ENCODE measurements around the gene FRS3. TPM values are rescaled to one million over a fixed set of nuclear protein-coding genes. Genes with fewer than 3 reads are reported as not detected.

FRS3 gene
- total and polyA plus RNA-seq, 2 experiments from 2014 or later, result 1.4 to 8.4 TPM

DNA sequence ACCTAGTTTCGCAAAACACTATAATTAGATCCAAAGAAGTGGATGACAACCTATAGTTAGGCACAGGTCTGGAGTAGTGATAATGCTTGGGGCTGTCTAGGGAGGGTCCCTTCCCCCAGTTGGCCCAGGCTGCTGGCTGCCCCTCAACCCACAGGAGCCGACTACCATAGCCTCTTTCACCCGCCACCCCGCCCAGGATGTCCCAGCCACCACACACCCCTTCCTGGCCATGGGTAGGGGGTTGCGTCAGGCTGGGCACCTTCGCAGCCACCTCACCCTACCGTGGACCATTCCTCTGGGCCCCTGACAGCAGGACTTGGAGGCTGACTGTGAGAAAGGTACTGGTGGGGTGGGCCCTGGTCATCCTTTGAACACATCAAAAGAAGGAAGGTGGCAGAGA, 52.8 kb downstream of the FRS3 start:
- Histone ChIP-seq H3K9me2 (replicated peaks; ENCODE audit: insufficient read depth) (no peaks in the 10 kb centered on the region), H4K20me1 (ENCODE audit: insufficient read depth, poor library complexity, severe bottlenecking) (no peaks in the 10 kb centered on the region), H3K27ac (no peak overlapping the region), H2AFZ (no peak overlapping the region), H3K79me2 (peaks cover 61% of the 10 kb centered on the region), H3K4me1 (ENCODE audit: insufficient read depth) (peaks cover 51% of the 10 kb centered on the region), H3K27me3 (no peaks in the 10 kb centered on the region), H3K4me3 (no peak overlapping the region), H3K9me3 (ENCODE audit: low read depth) (no peaks in the 10 kb centered on the region), H3K36me3 (replicated peaks; ENCODE audit: insufficient read depth, low read depth) (no peaks in the 10 kb centered on the region), H3K4me2 (no peak overlapping the region)
- DNase-seq (ENCODE audit: low spot score), result no peak
- TF ChIP-seq EZH2 (IDR thresholded peaks at IDR 0.05; ENCODE audit: borderline replicate concordance), result no peak
- 87% methylated on average over 7 of the region's 7 CpGs for WGBS (ENCODE audit: low lambda C conversion rate, missing lambda C conversion rate)

- 60% methylated on average over 13 of the region's 13 CpGs for WGBS (ENCODE audit: low lambda C conversion rate, missing lambda C conversion rate)
- no peak for TF ChIP-seq EZH2 (IDR thresholded peaks at IDR 0.05; ENCODE audit: borderline replicate concordance)
- Histone ChIP-seq H3K27me3 (no peaks in the 10 kb centered on the region), H3K27ac (peak overlapping the region; percentile 92), H3K9me3 (ENCODE audit: low read depth) (no peaks in the 10 kb centered on the region), H3K79me2 (peaks cover 61% of the 10 kb centered on the region), H3K36me3 (replicated peaks; ENCODE audit: insufficient read depth, low read depth) (no peaks in the 10 kb centered on the region), H3K4me2 (peak overlapping the region; percentile 63), H3K9me2 (replicated peaks; ENCODE audit: insufficient read depth) (no peaks in the 10 kb centered on the region), H3K4me3 (no peak overlapping the region), H3K4me1 (ENCODE audit: insufficient read depth) (peaks cover 49% of the 10 kb centered on the region), H4K20me1 (ENCODE audit: insufficient read depth, poor library complexity, severe bottlenecking) (no peaks in the 10 kb centered on the region), H2AFZ (no peak overlapping the region)
- peak; percentile 56 for DNase-seq (ENCODE audit: low spot score)
Observed at GRCh38 chr6:41724586-41725501, 54.9 kb downstream of the FRS3 start.

- Histone ChIP-seq H3K4me1 (ENCODE audit: insufficient read depth) (peaks cover 46% of the 10 kb centered on the region), H3K4me3 (no peak overlapping the region), H3K36me3 (replicated peaks; ENCODE audit: insufficient read depth, low read depth) (no peaks in the 10 kb centered on the region), H3K4me2 (peak overlapping the region; percentile 63), H3K9me2 (replicated peaks; ENCODE audit: insufficient read depth) (no peaks in the 10 kb centered on the region), H3K79me2 (peaks cover 57% of the 10 kb centered on the region), H3K9me3 (ENCODE audit: low read depth) (no peaks in the 10 kb centered on the region), H3K27ac (peak overlapping the region; percentile 92), H3K27me3 (no peaks in the 10 kb centered on the region), H2AFZ (no peak overlapping the region), H4K20me1 (ENCODE audit: insufficient read depth, poor library complexity, severe bottlenecking) (no peaks in the 10 kb centered on the region)
- WGBS (ENCODE audit: low lambda C conversion rate, missing lambda C conversion rate), result 48% methylated on average over 7 of the region's 7 CpGs
- peak; percentile 41 for DNase-seq (ENCODE audit: low spot score)
- TF ChIP-seq EZH2 (IDR thresholded peaks at IDR 0.05; ENCODE audit: borderline replicate concordance) (no peak), EZH2phosphoT487 (IDR thresholded peaks at IDR 0.05; ENCODE audit: low read depth, severe bottlenecking, unreplicated experiment) (no peak)
- TF ChIP-seq, protein P1, sequence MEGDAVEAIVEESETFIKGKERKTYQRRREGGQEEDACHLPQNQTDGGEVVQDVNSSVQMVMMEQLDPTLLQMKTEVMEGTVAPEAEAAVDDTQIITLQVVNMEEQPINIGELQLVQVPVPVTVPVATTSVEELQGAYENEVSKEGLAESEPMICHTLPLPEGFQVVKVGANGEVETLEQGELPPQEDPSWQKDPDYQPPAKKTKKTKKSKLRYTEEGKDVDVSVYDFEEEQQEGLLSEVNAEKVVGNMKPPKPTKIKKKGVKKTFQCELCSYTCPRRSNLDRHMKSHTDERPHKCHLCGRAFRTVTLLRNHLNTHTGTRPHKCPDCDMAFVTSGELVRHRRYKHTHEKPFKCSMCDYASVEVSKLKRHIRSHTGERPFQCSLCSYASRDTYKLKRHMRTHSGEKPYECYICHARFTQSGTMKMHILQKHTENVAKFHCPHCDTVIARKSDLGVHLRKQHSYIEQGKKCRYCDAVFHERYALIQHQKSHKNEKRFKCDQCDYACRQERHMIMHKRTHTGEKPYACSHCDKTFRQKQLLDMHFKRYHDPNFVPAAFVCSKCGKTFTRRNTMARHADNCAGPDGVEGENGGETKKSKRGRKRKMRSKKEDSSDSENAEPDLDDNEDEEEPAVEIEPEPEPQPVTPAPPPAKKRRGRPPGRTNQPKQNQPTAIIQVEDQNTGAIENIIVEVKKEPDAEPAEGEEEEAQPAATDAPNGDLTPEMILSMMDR (IDR thresholded peaks at IDR 0.05; ENCODE audit: poor library complexity), result no peak
Observed at GRCh38 chr6:41724228-41724580, 55.5 kb downstream of the FRS3 start.

- Histone ChIP-seq H3K4me3 (no peak overlapping the region), H2AFZ (no peak overlapping the region), H3K4me2 (peak overlapping the region; percentile 72), H3K27ac (peak overlapping the region; percentile 92), H3K79me2 (peaks cover 58% of the 10 kb centered on the region), H3K27me3 (no peaks in the 10 kb centered on the region), H3K36me3 (replicated peaks; ENCODE audit: insufficient read depth, low read depth) (no peaks in the 10 kb centered on the region), H3K4me1 (ENCODE audit: insufficient read depth) (peaks cover 41% of the 10 kb centered on the region), H3K9me2 (replicated peaks; ENCODE audit: insufficient read depth) (no peaks in the 10 kb centered on the region), H4K20me1 (ENCODE audit: insufficient read depth, poor library complexity, severe bottlenecking) (no peaks in the 10 kb centered on the region), H3K9me3 (ENCODE audit: low read depth) (no peaks in the 10 kb centered on the region)
- DNase-seq (ENCODE audit: low spot score), result peak; percentile 89
- TF ChIP-seq EZH2phosphoT487 (IDR thresholded peaks at IDR 0.05; ENCODE audit: low read depth, severe bottlenecking, unreplicated experiment), result no peak
- TF ChIP-seq, protein P1 (IDR thresholded peaks at IDR 0.05; ENCODE audit: poor library complexity), result no peak
- no peak for TF ChIP-seq EZH2 (IDR thresholded peaks at IDR 0.05; ENCODE audit: borderline replicate concordance)
- WGBS (ENCODE audit: low lambda C conversion rate, missing lambda C conversion rate), result 49% methylated on average over 20 of the region's 21 CpGs
Observed at GRCh38 chr6:41723530-41724227, 56.0 kb downstream of the FRS3 start.

Measured in hepatocyte (in vitro differentiated cells).